GM18526 (cell line): ENCODE data around the gene CARD11.

Source experiments
- POLR2A ChIP-seq: IDR thresholded peaks from 3 replicates; pipeline ENCODE4 v1.6.1; 2011; ENCODE audit not compliant: insufficient read length; ENCODE audit errors: extremely low read depth

Gene CARD11

GRCh38 chr7:3037259-3037658 is 6.4 kb downstream of the CARD11 start:
- TF ChIP-seq POLR2A: no peak

GRCh38 chr7:3034591-3035150 is 9.0 kb downstream of the CARD11 start:
- TF ChIP-seq POLR2A: no peak

GRCh38 chr7:3033581-3033980 is 10.1 kb downstream of the CARD11 start:
- no peak for TF ChIP-seq POLR2A

GRCh38 chr7:3033136-3033535 is 10.5 kb downstream of the CARD11 start:
- no peak for TF ChIP-seq POLR2A

- no peak for TF ChIP-seq POLR2A
Measured at GRCh38 chr7:3032256-3032655, 11.4 kb downstream of the CARD11 start.

GRCh38 chr7:3029138-3029537 is 14.5 kb downstream of the CARD11 start:
- no peak for TF ChIP-seq POLR2A

GRCh38 chr7:3028758-3029093 is 14.9 kb downstream of the CARD11 start:
- TF ChIP-seq POLR2A: no peak

GRCh38 chr7:3028071-3028757 is 15.5 kb downstream of the CARD11 start:
- TF ChIP-seq POLR2A: no peak

- no peak for TF ChIP-seq POLR2A
Measured at GRCh38 chr7:3027005-3027845, 16.4 kb downstream of the CARD11 start.

GRCh38 chr7:3025616-3026015 is 18.1 kb downstream of the CARD11 start:
- TF ChIP-seq POLR2A: no peak

GRCh38 chr7:3021825-3022224 is 21.8 kb downstream of the CARD11 start:
- TF ChIP-seq POLR2A: no peak

GRCh38 chr7:3020416-3020815 is 23.3 kb downstream of the CARD11 start:
- no peak for TF ChIP-seq POLR2A

GRCh38 chr7:3019801-3020200 is 23.9 kb downstream of the CARD11 start:
- no peak for TF ChIP-seq POLR2A

- TF ChIP-seq POLR2A: no peak
Measured at GRCh38 chr7:3013975-3014792, 29.5 kb downstream of the CARD11 start.

GRCh38 chr7:3011211-3011852 is 32.3 kb downstream of the CARD11 start:
- no peak for TF ChIP-seq POLR2A
